K562 (cell line): Measurements from ENCODE around the gene ADAMTS7.

Experiments
- CEBPB ChIP-seq: fragments of 450-650 bp; IDR thresholded peaks from 2 replicates; pipeline ENCODE4 v1.6.1; 2016; ENCODE audit warnings: missing genetic modification characterization, missing compliant biosample characterization
- EP300 ChIP-seq: IDR thresholded peaks from 2 replicates; pipeline ENCODE4 v1.6.1; 2012; ENCODE audit warnings: low read length, improper control_type of control experiment
- ETV6 ChIP-seq, 3 experiments: fragments of 150-350 bp in 1 of 3; sonication (generic) in 1 of 3; formaldehyde crosslinking in 1 of 3; IDR thresholded peaks; 2 replicates each; pipeline versions ENCODE4 v1.6.1 to v1.8.0; 2014 to 2022; ENCODE audit warnings: borderline replicate concordance in 2 of 3, low read depth in 2 of 3, antibody characterized with exemption in 1 of 3, low read length in 1 of 3, mild to moderate bottlenecking in 1 of 3, missing genetic modification reagents in 1 of 3
- GABPA ChIP-seq: fragments of 200-800 bp; sonication (Bioruptor generic); conservative IDR thresholded peaks from 2 replicates; pipeline ENCODE4 v1.6.1; 2016; ENCODE audit warnings: low read depth, missing genetic modification characterization, missing compliant biosample characterization
- L3MBTL2 ChIP-seq: fragments of 450-650 bp; IDR thresholded peaks from 2 replicates; pipeline ENCODE4 v1.6.1; 2016; ENCODE audit warnings: mild to moderate bottlenecking, moderate library complexity
- NR1H2 ChIP-seq: sonication (generic); formaldehyde crosslinking; IDR thresholded peaks from 2 replicates; pipeline ENCODE4 v1.4.0; 2020; ENCODE audit warnings: mild to moderate bottlenecking, missing genetic modification reagents
- YY1 ChIP-seq, 3 experiments: IDR thresholded peaks; 2 replicates each; pipeline ENCODE4 v1.6.1; 2011; ENCODE audit warnings: low read length in 2 of 3, mild to moderate bottlenecking in 2 of 3, moderate library complexity in 2 of 3, borderline replicate concordance in 1 of 3, control low read depth in 1 of 3, low read depth in 1 of 3; ENCODE audit not compliant: insufficient read depth in 3 of 3, insufficient replicate concordance in 2 of 3, control insufficient read depth in 1 of 3, insufficient read length in 1 of 3; ENCODE audit errors: extremely low read depth in 1 of 3
- ZBTB7A ChIP-seq: IDR thresholded peaks from 2 replicates; pipeline ENCODE4 v1.6.1; 2011; ENCODE audit warnings: low read depth, mild to moderate bottlenecking, low read length, moderate library complexity, borderline replicate concordance; ENCODE audit not compliant: control insufficient read depth
- ZC3H4 ChIP-seq: sonication (generic); formaldehyde crosslinking; IDR thresholded peaks from 2 replicates; pipeline ENCODE4 v1.9.0; 2021; ENCODE audit warnings: missing genetic modification reagents, borderline replicate concordance
- ZNF785 ChIP-seq: fragments of 250-450 bp; sonication (Bioruptor Pico); IDR thresholded peaks from 2 replicates; pipeline ENCODE4 v1.4.0; 2020; ENCODE audit warnings: mild to moderate bottlenecking
- TF ChIP-seq, protein P1 (sequence below), 3 experiments: IDR thresholded peaks in 2 of 3; conservative IDR thresholded peaks in 1 of 3; 2 replicates each; pipeline ENCODE4 v1.5.1; 2011 to 2012; ENCODE audit warnings: low read length in 3 of 3, mild to moderate bottlenecking in 3 of 3, control low read depth in 2 of 3, improper control_type of control experiment in 1 of 3, inconsistent platforms in 1 of 3, low read depth in 1 of 3, mixed read lengths in 1 of 3, moderate library complexity in 1 of 3; ENCODE audit not compliant: insufficient read depth in 2 of 3
- TF ChIP-seq, protein P2 (sequence below): IDR thresholded peaks from 2 replicates; pipeline ENCODE4 v1.6.1; 2012; ENCODE audit warnings: low read depth, low read length, improper control_type of control experiment, borderline replicate concordance
- TF ChIP-seq, protein P3 (sequence below): IDR thresholded peaks from 2 replicates; pipeline ENCODE4 v1.6.1; 2011; ENCODE audit not compliant: insufficient read length; ENCODE audit errors: extremely low read depth

DNA sequence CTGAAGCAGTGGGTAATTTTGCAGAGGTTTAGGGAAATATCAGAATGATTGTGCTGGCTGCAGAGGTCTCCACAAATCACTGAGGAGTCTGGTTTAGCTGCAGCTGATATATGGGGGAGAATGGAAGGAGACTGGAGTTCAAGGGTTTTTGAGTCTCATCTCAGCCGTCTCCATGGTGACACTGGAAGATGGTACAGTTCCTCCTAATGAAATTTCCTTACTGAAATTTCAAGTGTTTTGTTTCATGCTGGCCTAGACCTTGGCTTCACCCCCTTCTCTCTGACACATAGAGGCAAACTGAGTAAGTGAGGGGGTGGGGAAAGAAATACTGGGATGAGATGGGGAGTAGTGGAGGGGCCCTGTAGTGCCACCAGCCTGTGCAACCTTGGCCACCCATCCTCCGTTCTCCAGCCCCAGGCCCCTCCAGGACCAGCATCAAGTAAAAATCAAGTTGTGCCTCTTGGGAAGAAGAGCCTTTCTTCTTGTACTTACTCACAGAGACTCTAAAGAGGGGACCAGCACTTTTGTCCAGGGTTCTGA, 43.6 kb upstream of the ADAMTS7 start:
- no peak for TF ChIP-seq ZC3H4 (CRISPR knock-in tag)
- TF ChIP-seq YY1 (IDR thresholded peaks at IDR 0.05; ENCODE audit: borderline replicate concordance in 1 of 3, control insufficient read depth in 1 of 3, extremely low read depth in 1 of 3, insufficient read depth in 3 of 3, insufficient read length in 1 of 3, insufficient replicate concordance in 2 of 3, low read depth in 1 of 3, low read length in 2 of 3): no peak
- no peak for TF ChIP-seq NR1H2 (CRISPR knock-in tag)
- no peak for TF ChIP-seq ETV6 (IDR thresholded peaks at IDR 0.05; ENCODE audit: borderline replicate concordance in 1 of 2, low read depth in 2 of 2, low read length in 1 of 2)
- no peak for TF ChIP-seq ETV6 (CRISPR knock-in tag; IDR thresholded peaks at IDR 0.05; ENCODE audit: borderline replicate concordance)
- no peak for TF ChIP-seq ZBTB7A
- TF ChIP-seq, protein P1, sequence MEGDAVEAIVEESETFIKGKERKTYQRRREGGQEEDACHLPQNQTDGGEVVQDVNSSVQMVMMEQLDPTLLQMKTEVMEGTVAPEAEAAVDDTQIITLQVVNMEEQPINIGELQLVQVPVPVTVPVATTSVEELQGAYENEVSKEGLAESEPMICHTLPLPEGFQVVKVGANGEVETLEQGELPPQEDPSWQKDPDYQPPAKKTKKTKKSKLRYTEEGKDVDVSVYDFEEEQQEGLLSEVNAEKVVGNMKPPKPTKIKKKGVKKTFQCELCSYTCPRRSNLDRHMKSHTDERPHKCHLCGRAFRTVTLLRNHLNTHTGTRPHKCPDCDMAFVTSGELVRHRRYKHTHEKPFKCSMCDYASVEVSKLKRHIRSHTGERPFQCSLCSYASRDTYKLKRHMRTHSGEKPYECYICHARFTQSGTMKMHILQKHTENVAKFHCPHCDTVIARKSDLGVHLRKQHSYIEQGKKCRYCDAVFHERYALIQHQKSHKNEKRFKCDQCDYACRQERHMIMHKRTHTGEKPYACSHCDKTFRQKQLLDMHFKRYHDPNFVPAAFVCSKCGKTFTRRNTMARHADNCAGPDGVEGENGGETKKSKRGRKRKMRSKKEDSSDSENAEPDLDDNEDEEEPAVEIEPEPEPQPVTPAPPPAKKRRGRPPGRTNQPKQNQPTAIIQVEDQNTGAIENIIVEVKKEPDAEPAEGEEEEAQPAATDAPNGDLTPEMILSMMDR (IDR thresholded peaks at IDR 0.05 in 2 of 3, conservative IDR thresholded peaks at IDR 0.05 in 1 of 3; ENCODE audit: insufficient read depth in 2 of 3, low read depth in 1 of 3, low read length in 3 of 3): no peak
- no peak for TF ChIP-seq CEBPB (tag)
- no peak for TF ChIP-seq ZNF785 (CRISPR knock-in tag)
- TF ChIP-seq, protein P2, sequence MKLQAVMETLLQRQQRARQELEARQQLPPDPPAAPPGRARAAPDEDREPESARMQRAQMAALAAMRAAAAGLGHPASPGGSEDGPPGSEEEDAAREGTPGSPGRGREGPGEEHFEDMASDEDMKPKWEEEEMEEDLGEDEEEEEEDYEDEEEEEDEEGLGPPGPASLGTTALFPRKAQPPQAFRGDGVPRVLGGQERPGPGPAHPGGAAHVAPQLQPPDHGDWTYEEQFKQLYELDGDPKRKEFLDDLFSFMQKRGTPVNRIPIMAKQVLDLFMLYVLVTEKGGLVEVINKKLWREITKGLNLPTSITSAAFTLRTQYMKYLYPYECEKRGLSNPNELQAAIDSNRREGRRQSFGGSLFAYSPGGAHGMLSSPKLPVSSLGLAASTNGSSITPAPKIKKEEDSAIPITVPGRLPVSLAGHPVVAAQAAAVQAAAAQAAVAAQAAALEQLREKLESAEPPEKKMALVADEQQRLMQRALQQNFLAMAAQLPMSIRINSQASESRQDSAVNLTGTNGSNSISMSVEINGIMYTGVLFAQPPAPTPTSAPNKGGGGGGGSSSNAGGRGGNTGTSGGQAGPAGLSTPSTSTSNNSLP: no peak
- TF ChIP-seq EP300: no peak
- TF ChIP-seq GABPA: no peak
- TF ChIP-seq, protein P3, sequence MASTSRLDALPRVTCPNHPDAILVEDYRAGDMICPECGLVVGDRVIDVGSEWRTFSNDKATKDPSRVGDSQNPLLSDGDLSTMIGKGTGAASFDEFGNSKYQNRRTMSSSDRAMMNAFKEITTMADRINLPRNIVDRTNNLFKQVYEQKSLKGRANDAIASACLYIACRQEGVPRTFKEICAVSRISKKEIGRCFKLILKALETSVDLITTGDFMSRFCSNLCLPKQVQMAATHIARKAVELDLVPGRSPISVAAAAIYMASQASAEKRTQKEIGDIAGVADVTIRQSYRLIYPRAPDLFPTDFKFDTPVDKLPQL: no peak
- no peak for TF ChIP-seq L3MBTL2
